AG09309 (cell line): Measurements from ENCODE around the gene RANBP1.
A peak's percentile ranks its signal among the peaks of the same experiment; 100 is the strongest.

Experiments used
- DNase-seq: peaks from one replicate; pipeline ENCODE4 v3.0.0-alpha.2; 2010; ENCODE audit warnings: low read depth
- H3K4me3 ChIP-seq: 2 replicates; pipeline ENCODE4 v1.5.1; 2011; ENCODE audit warnings: mild to moderate bottlenecking, low read depth, low read length, moderate library complexity; ENCODE audit not compliant: control insufficient read depth
- CTCF ChIP-seq: IDR thresholded peaks from 2 replicates; pipeline ENCODE4 v1.5.1; 2011; ENCODE audit warnings: mild to moderate bottlenecking, low read depth, low read length, inconsistent platforms; ENCODE audit not compliant: insufficient read depth, control insufficient read depth; ENCODE audit errors: missing control alignments

The RANBP1 gene

GRCh38 chr22:20154602-20155187, 38.8 kb downstream of the RANBP1 start:
- TF ChIP-seq CTCF = no peak
- no peak for DNase-seq
- H3K4me3 ChIP-seq = peak overlapping the region; percentile 23

GRCh38 chr22:20155330-20156041, 39.6 kb downstream of the RANBP1 start:
- no peak for TF ChIP-seq CTCF
- DNase-seq = no peak
- peak overlapping the region; percentile 23 for H3K4me3 ChIP-seq

DNA sequence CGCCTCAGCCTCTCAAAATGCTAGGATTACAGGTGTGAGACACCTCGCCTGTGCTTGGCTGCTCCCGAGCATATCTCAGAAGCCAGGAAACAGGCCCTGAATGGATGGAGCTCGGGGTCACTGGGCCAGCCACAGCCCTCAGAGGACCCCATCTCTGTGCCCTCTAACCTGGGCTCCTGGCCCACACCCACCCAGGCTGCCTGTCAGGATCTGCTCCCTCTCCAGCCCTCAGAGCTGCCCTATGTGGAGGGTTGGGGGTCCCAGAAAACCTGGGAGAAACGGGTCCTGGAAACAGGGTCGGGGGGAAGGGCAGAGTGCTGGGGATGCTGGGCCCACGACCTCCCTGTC, 40.1 kb downstream of the RANBP1 start:
- H3K4me3 ChIP-seq = no peak overlapping the region
- no peak for DNase-seq
- TF ChIP-seq CTCF = no peak

DNA sequence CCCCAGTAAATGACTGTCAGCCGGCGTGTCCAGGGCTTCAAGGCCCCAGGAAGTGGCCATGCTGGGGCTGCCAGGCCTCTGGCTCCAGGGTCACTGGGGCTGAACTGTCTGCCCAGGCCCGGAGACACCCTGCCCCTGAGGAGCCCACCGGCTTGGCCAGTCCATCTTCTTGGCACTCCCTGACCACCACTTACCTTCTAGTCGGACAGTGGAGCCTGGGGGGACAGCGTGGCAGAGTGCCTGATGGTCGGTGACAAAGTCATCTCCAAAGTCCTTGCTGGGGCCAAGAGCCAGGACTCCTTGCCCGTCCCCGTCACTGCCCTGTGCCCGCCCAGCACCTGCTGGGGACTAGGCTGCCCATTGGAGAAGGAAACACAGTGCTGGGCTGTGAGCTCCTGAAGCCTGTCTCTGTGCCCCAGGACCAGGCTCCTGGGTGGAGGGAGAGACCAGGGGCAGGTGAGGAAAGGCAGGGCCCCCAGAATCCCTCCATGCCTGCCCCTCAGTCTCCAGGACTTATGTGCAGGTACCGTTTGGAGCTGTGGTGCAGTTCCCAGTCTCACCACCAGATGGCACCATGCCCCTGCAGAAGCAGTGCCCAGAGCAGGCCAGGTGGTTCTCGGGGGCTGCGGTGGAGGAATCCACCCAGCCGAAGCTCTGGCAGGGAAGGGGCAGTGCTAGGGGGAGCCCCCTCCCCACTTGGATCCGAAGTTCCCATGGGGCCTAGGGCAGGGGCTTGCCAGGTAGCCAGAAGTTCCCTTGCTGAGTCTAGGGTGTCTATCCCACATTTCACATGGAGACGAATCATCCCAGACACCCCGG, 40.9 kb downstream of the RANBP1 start:
- no peak overlapping the region for H3K4me3 ChIP-seq
- peak; percentile 23 for DNase-seq
- peak; percentile 97 for TF ChIP-seq CTCF

DNA sequence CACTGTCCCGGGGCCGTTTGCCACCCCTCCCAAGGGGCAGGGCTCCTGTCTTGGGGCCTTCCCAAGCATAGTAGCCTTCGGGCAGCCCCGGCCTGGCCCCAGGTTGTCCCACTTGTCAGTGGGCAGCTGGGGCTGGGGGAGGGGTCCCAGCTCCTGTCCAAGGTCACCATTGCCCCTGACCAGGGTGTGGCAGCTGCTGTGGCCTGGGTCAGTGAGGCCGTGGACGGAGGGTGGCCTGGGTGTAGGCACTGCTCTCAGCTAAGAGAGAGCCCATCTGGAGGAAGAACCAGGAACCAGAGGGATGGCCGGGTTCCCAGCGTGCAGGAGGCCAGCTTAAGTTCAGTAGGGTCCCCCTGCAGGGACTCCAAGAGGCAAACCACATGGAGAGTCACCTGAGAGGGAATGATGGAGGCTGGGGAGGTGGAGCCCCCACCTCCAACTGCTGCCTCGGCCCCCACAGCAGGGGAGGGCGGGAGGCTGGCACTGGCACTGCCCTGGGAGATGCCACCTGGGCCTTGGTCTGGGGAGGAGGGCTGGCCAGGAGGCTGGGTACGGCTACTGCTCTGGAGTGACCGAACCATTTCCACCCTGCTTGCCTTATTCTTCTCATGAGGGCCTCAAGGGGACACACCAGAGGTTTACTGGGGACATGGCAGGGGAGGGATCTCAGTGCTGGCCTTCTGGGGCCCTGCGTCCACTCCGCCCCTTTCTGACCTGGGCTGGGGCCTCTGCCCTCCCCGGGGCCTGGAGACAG, 41.7 kb downstream of the RANBP1 start:
- no peak for TF ChIP-seq CTCF
- no peak for DNase-seq
- H3K4me3 ChIP-seq = no peak overlapping the region

GRCh38 chr22:20158391-20159036, 42.6 kb downstream of the RANBP1 start:
- H3K4me3 ChIP-seq = no peak overlapping the region
- no peak for TF ChIP-seq CTCF
- DNase-seq = no peak
